Astrocyte of the cerebellum (primary cell): Measurements from ENCODE around the gene SFMBT1.

ENCODE experiments used
- DNase-seq: peaks from one replicate; pipeline ENCODE4 v3.0.0-alpha.2; 2011; ENCODE audit warnings: low read depth
- H3K4me3 ChIP-seq: 2 replicates; pipeline ENCODE4 v1.5.1; 2011; ENCODE audit warnings: mild to moderate bottlenecking, low read depth, low read length, moderate library complexity
- CTCF ChIP-seq: IDR thresholded peaks from 2 replicates; pipeline ENCODE4 v1.5.1; 2012; ENCODE audit warnings: low read length, low read depth, moderate library complexity, mild to moderate bottlenecking; ENCODE audit errors: missing control alignments
- in situ Hi-C: cut with HindIII; loops from 2 replicates; pipeline ENCODE4 v1.10.0; 2017; ENCODE audit warnings: low sequenced_read_pairs

Gene SFMBT1

GRCh38 chr3:52962160-52962559, 83.7 kb downstream of the SFMBT1 start:
- TF ChIP-seq CTCF, result no peak
- no peak for DNase-seq
- H3K4me3 ChIP-seq, result no peak overlapping the region
- in situ Hi-C loops, result no loop called here

GRCh38 chr3:52959773-52960172, 86.1 kb downstream of the SFMBT1 start:
- in situ Hi-C loops, result no loop called here
- no peak for TF ChIP-seq CTCF
- no peak overlapping the region for H3K4me3 ChIP-seq
- DNase-seq, result no peak

GRCh38 chr3:52939600-52939999, 106.3 kb downstream of the SFMBT1 start:
- TF ChIP-seq CTCF, result no peak
- DNase-seq, result no peak
- no peak overlapping the region for H3K4me3 ChIP-seq
- in situ Hi-C loops, result no loop called here

GRCh38 chr3:52934630-52935530, 111.0 kb downstream of the SFMBT1 start:
- TF ChIP-seq CTCF, result peak; percentile 90
- peak; percentile 35 for DNase-seq
- in situ Hi-C loops, result no loop called here
- H3K4me3 ChIP-seq, result no peak overlapping the region

- in situ Hi-C loops, result no loop called here
- no peak for DNase-seq
- H3K4me3 ChIP-seq, result no peak overlapping the region
- no peak for TF ChIP-seq CTCF
Observed at GRCh38 chr3:52931889-52932288, 114.0 kb downstream of the SFMBT1 start.

- no peak overlapping the region for H3K4me3 ChIP-seq
- no peak for TF ChIP-seq CTCF
- in situ Hi-C loops, result no loop called here
- DNase-seq, result no peak
Observed at GRCh38 chr3:52931328-52931727, 114.5 kb downstream of the SFMBT1 start.
